ENCODE results near the gene ANKRD18A.
A peak's percentile ranks its signal among the peaks of the same experiment; 100 is the strongest.
"Not testable (repeated sequence)": the region's sequence is repeated elsewhere in the genome, so short reads cannot be mapped to it uniquely, and the experiment has no call there.

ANKRD18A gene

DNA sequence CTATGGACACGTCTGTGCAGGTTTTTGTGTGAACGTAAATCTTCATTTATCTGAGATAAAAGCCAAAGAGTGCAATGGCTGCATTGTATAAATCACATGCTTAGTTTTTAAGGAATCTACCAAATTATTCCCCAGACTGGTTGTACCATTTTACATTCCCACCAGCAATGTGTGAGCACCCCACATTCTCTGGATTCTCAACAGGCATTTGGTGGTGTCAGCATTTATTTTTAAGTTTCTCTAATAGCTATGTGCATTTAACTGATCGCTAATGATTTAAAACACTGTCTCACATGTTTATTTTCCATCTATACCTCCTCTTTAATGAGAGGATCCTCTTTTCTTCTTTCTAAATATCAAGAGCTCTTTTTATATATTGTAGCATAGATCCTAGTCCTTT is 13.9 kb upstream of the ANKRD18A start:
- H3K4me3 ChIP-seq: no peak overlapping the region

DNA sequence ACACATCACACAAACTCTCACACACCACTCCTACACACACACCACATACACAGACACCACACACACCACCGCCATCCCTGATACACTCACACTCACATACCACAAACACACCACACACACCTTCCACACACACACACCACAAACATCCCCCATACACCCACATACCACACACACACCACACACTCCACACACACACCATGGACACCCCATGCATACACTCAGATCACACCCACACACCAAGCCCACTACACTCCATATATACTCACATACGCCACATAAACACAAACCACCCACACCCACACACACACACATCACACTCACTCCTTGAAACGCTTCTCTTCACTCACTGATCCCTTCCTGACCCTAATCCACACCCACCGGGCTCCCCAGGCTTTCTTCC is 9.1 kb upstream of the ANKRD18A start:
- no peak overlapping the region for H3K27ac ChIP-seq
- H3K4me3 ChIP-seq: no peak overlapping the region

More for the DNA sequence above, 13.9 kb upstream of the ANKRD18A start:
- H3K27ac ChIP-seq: no peak overlapping the region

DNA sequence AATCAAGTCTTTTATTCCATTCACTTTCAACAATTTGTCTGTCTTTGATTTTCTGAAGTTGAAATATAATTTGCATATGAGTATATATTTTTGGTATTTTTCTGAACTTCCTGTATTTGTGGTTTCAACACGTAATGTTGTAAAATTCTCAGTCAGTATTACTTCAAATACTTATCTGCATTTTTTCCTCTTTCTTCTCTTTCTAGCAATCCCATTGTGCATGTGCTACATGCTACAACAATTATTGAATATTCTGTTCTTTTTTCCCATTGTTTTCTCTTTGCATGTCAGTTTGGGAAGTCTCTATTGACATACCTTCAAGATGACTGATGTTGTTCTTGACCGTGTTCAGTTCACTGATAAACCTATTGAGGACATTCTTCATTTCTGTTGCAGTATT is 5.6 kb upstream of the ANKRD18A start:
- H3K27ac ChIP-seq: no peak overlapping the region
- H3K4me3 ChIP-seq: no peak overlapping the region

DNA sequence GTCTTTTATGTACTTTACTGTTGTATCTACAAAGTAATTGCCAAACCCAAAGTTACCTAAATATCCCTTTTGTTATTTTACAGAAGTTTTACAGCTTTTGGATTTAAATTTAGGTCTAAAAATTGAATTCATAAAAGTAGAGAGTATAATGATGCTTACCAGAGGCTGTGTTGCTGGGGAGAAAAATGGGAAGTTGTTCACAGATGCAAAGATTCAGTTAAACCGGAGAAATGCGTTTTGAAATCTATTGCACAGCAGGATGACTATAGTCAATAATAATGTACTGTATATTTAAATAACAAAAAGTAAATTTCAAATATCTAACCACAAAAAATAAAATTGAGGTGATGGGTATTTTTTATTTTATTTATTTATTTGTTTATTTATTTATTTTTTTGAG is 2.6 kb upstream of the ANKRD18A start:
- no peak overlapping the region for H3K27ac ChIP-seq
- no peak overlapping the region for H3K4me3 ChIP-seq

DNA sequence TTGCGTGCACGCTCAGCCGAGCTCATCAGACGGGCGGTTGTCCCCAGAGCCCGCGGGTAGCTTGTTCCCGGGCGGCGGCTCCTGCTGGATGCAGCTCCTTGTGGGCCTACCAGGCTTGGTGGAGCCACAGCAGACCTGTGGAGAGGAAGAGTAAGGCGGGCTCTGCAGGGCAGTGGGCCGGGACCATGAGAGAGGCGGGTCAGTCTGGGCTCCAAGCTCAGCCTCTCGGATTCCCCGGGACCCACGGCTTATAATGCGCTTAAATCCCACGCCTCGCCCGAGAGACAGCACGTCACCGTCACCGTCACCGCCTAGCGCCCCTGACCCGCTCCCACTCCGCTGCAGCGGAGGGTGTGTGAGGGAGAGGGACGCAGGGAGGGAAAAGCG is 1.9 kb upstream of the ANKRD18A start:
- Histone ChIP-seq H3K4me3 (peak overlapping the region in 4 of 7 experiments; percentile 35 to 57 (median 50)), H3K27ac (no peak overlapping the region)

DNA sequence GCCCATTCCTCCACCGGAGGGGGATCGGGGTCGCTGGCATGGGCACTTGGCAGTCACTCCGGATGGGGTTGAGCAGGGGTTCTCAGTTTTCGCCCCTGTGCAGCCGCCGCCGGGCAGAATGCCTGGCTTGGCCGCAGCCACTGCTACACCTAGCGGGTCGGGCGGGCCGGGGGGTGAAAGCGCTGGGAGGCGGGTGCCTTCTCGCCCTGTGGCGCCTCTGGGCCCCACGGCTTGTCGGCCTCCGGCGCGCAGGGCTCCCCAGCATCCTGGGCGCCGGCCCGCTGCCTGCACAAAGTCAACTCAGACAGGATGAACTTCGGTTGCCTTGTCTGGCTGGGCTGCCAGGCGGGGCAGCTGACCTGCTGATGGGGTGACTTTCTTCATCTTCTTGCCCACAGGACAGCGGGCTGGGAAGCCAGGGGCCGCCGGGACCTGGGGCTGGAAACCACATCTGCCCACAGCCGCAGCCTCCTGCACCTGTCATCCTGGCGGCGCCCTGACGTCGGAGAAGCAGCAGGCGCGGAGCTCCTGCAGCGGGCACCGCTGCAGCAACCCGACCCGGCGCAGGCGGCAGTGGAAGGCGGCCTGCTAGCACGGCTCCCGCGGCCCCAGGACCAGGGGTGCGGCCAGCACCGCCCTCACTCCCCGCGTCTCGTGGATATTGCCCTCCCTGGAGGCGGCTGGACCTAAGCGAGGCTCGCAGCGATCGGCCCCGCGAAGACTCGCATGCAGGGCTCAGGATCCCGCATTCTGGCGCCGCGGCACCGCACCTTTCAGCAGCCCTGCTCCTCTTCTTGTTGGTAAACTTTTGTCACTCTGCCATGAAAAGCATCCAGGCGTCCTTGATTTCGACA is 1.3 kb upstream of the ANKRD18A start:
- Histone ChIP-seq H3K27ac (peak overlapping the region in 1 of 21 experiments; percentile 50), H3K4me3 (peak overlapping the region in 6 of 7 experiments; percentile 26 to 57 (median 42))

DNA sequence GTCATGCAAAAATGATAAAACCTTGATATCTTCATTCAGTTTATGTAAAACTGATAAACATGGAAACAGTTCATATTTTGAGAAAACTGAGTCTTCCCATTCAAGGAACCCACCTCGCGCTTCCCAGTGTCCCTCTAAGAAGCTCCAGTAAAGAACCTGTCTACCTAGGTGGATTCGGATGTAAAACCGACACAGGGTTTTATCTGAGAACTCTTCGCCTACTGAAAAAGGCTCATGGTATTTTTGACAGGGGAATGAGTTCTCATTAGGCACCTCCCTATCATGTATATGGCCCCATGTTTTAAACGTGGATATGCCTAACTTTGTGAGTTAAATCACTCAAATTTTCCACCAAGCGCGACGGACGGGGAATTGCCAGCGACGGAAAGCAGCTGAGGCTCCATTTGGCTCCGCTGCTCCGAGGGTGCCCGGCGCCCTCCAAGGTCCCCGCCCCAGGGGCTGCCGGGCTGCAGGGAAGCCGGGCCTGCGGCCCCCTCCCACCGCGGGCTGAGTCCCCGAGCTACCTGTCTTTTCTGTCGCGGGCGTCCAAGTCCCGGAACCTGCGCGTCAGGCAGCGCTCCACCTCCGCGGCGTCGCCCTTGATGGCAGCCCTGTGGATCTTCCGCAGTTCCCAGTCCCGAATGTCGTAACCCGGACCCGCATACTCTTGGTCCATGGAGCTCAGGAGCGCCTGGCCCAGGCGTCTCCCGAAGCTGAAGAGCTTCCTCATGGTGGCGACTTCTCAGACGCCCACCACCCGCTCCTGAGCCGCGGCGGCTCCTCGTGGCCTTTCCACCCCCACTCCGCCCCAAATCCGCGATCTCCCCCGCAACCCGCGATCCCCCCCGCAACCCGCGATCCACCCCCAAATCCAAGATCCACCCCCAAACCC is 594 bp downstream of the ANKRD18A start:
- Histone ChIP-seq H3K4me3 (peak overlapping the region; percentile 26 to 57 (median 40)), H3K27ac (peak overlapping the region in 3 of 21 experiments; percentile 11 to 50 (median 18))

DNA sequence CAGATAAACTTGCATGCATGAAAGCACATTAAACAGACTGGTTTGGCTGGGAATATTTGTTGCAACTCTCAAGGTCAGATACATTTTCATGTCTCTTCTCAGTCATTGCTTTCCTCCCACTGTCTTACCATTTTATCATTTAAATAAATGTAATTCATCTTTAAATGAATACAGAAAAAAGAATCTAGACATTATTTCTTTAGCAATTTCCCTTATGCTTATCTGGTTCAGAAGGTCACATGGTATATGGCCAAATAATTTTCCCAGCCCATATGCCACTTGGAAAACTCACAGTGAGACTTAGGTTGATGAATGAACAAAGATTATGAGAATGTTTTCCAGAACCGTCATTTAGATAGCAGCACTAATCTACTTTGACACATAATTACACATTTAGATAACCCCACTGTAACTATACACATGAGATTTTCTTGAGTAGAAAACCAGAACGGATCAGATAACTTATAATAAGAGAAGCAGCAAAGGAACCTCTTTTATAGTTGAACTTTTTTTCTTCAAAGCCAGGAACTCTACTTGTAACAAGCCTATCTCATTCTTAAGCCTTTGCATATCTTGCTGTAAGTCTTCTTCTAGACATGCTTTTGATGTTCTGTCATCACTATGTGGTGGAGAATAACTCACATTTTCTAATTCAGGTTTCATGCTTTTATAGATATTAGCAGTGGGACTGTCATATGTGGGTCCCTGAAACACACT is 22.2 kb downstream of the ANKRD18A start:
- not testable (repeated sequence) for H3K27ac ChIP-seq, H3K4me3 ChIP-seq

DNA sequence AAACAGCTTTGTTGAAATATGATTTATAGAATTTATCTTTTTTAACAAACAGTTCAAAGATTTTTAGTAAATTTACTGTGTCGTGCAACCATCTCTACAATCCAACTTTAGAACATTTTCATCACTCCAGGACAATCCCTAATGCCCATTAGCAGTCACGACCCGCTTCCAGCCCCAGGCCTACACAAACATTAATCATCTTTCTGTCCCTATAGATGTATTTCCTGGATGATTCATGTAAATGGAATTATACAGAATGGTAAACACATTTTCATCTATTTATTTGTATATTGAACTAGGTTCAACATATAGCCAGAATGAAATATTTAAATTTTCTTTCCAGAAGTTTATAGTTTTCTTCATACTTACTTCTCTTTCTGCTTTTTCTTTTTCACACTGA is 25.3 kb downstream of the ANKRD18A start:
- H3K4me3 ChIP-seq: not testable (repeated sequence)

DNA sequence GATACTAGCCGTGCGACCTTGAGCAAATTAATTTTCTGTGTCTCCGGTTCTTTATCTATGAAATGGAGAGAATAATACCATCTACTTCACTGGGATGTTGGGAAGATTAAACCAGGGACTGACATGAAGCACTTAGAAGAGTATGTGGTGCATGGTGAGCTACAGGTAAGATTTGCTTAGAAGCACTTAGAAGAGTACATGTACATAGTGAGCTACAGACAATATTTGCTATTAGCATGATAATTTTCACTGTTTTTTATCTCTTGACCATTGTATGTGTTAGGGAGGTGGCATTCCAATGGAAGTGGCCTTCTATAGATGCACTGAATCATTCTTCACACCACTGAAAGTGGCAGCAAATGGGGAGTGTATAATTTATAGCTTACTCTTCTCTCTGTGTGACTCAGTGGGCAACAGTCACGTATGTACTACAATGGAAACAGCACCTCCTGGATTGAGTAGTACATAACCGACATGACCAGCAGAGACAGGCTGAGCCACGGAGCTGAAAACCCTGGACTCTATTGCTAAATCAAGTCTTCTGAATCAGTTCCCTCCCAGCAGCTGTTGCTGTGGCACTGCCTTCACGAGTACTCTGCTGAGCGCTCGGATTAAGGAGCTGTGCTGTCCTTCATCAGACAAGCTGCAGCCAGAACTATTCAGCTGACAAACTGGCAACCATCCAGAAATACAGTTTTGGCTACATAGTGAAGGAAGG is 28.9 kb downstream of the ANKRD18A start:
- not testable (repeated sequence) for H3K27ac ChIP-seq, H3K4me3 ChIP-seq

More for the DNA sequence above, 25.3 kb downstream of the ANKRD18A start:
- H3K27ac ChIP-seq: not testable (repeated sequence)

DNA sequence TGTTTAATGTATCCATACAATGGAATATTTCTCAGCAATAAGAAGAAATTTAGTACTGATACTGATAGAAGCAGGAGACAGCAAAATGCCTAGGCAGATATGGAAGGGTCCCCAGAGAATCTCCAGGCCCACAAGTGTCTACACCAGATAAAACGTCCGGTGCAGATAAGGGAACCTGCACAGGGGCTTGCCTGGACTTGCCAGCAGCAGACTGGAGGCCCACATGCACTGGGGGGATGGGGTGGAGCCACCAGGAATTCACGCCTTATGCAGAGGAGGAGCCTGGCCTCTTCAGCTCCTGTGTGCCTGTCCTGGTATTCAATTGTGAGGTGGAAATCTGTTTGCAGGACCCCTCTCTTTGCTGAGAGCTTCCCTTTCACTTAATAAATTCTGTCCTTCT is 36.6 kb downstream of the ANKRD18A start:
- H3K27ac ChIP-seq, H3K4me3 ChIP-seq: not testable (repeated sequence)

DNA sequence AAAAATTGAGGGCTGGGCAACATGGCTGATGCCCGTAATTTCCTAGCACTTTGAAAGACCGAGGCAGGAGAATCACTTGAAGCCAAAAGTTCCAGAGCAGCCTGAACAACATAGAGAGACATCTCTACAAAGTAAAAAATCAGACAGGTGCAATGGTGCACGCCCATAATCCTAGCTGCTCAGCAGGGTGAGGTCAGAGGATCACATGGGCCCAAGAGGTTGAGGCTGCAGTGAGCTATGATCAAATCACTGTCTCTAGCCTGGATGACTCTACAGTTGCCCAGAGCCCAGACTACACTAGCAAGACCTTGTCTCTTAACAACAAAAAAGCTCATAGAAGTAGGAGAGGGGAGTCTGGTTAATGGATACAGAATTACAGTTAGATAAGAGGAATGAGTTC is 40.3 kb downstream of the ANKRD18A start:
- not testable (repeated sequence) for H3K27ac ChIP-seq, H3K4me3 ChIP-seq

DNA sequence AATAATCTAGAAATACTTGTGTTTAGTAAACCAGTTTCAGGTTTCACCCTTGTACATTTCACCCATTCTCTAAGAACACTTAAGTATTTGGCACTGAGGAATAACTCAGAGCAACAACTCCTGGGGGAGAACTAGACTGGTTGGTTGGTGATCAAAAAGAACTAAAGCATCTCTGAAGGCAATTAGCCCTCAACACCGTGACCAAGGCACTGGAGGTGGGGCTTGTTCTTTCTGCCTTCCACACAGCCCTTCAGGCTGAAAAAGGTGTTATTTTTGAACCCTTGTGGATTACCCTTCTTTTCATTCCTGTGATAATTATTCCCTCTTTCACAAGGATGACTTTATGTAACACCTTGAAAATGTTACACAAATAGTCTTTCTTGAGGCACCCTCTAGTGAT is 44.2 kb downstream of the ANKRD18A start:
- H3K27ac ChIP-seq, H3K4me3 ChIP-seq: not testable (repeated sequence)

DNA sequence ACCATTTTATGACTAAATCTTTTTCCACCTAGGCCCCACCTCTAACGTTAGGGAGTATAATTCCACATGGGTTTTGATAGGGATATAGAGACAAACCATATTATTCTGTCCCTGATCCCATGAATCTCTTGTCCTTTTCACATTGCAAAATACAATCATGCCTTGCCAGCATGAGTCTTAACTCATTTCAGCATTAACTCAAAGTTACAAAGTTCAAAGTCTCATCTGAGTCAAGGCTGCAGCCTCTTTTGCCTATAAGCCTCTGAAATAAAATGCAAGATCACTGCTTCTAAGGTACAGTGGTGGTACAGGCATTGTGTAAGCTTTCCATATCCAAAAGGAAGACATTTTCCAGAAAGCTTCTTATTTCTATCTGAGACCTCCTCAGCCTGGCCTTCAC is 54.3 kb downstream of the ANKRD18A start:
- not testable (repeated sequence) for H3K4me3 ChIP-seq, H3K27ac ChIP-seq

DNA sequence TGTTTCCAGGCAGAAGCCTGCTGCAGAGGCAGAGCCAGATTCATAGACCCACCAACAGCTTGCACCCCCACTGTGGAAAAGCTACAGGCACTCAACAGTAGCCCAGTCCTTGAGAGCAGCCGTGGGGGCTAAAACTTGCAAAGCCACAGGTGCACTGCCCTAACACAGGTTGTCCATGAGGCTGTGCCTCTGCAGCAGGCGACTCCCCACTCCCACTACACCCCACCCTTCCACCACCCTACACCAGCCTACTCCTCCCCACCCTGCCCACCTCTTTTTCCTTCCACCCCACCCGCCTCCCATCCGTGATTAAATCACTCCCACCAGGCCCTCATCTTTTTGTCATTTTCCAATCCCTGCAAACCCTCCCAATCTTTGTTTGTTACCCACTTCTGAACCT is 55.2 kb downstream of the ANKRD18A start:
- not testable (repeated sequence) for H3K4me3 ChIP-seq, H3K27ac ChIP-seq

DNA sequence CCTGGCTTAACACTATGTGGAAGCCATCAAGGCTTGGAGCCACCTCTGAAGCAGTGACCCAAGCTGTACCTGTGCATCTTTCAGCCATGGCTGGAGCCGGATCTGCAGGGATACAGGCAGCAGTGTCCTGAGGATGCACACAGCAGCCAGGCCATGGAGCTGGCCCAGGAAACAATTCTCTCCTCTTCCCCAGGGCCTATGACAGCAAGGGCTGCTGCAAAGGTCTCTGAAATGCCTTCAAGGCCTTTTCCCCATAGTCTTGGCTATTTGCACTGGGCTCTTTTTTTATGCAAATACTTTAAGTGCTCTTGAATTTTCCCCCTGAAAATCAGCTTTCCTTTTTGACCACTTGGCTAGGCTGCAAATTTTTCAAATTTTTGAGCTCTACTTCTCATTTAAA is 56.5 kb downstream of the ANKRD18A start:
- not testable (repeated sequence) for H3K27ac ChIP-seq, H3K4me3 ChIP-seq

DNA sequence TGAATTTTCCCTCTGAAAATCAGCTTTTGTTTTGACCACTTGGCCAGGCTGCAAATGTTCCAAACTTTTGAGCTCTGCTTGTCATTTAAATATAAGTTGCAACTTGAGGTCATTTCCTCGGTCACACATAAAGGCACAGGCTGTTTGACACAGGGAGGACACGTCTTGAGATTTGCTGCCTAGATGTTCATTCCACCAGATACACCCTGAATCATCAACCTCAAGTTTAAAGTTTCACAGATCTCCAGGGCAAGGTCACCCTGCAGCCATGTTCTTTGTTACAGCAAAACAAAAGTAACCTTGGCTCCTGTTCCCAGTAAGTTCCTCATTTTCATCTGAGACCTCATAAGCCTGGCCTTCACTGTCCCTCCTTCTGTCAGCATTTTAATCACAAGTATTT is 59.3 kb downstream of the ANKRD18A start:
- H3K4me3 ChIP-seq, H3K27ac ChIP-seq: not testable (repeated sequence)

DNA sequence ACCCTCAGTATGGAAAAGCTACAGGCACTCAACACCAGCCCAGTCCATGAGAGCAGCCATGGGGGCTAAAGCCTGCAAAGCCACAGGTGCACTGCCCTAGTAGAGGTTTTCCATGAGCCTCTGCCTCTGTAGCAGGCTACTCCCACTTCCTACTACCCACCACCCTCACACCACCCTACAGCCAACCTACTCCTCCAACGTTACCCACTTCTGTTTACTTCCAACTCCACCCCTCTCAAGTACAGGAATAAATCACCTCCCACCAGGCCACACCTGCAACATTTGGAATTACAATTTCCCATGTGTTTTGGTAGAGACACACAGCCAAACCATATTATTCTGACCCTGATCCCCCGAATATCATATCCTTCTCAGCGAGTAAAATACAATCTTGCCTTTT is 61.2 kb downstream of the ANKRD18A start:
- H3K27ac ChIP-seq, H3K4me3 ChIP-seq: not testable (repeated sequence)

DNA sequence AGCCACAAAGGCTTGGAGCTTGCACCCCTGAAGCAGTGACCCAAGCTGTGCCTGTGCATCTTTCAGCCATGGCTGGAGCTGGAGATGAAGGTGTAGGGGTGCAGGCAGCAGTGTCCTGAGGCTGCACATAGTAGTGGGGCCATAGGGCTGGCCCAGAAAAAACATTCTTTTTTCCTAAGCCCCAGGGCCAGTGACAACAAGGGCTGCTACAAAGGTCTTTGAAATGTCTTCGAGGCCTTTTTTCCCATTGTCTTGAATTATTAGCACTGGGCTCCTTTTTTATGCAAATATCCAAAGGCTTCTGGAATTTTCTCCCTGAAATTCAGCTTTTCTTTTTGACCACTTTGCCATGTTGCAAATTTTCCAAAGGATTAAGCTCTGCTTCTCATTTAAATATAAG is 62.6 kb downstream of the ANKRD18A start:
- H3K4me3 ChIP-seq, H3K27ac ChIP-seq: not testable (repeated sequence)

DNA sequence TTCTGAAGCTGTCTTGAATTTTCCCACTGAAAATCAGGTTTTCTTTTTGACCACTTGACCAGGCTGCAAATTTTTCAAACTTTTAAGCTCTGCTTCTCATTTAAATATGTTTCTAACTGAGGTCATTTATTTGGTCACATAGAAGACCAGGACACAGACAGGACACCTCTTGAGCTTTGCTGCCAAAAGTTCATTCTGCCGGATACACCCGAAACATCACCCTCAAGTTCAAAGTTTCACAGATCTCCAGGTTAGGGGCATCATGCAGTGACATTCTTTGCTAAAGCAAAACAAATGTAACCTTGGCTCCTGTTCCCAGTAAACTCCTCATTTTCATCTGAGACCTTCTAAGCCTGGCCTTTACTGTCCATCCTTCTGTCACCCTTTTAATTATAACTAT is 65.4 kb downstream of the ANKRD18A start:
- not testable (repeated sequence) for H3K27ac ChIP-seq, H3K4me3 ChIP-seq

Data from skin epidermis (tissue), 12 donors.